ENCODE measurements around the gene MRPL42. TPM values are rescaled to one million over a fixed set of nuclear protein-coding genes. Genes with fewer than 3 reads are reported as not detected.

MRPL42 gene
- total RNA-seq, 6 experiments from 2014 or later = 66.5 to 77.6 (median 73.9) TPM

- TF ChIP-seq CTCF (IDR thresholded peaks at IDR 0.05) = peak; percentile 52
Measured at GRCh38 chr12:93537769-93538168, 70.5 kb downstream of the MRPL42 start.

GRCh38 chr12:93539821-93540220 lies 72.5 kb downstream of the MRPL42 start:
- Mint-ChIP-seq H3K27me3 (ENCODE audit: insufficient read depth) (no peaks in the 10 kb centered on the region; the same call in 1 of the 2 replicates), H3K27ac (no peak overlapping the region), H3K36me3 (ENCODE audit: low read depth) (peaks cover 9% of the 10 kb centered on the region), H3K9me3 (no peaks in the 10 kb centered on the region), H3K4me1 (ENCODE audit: low read depth) (peaks cover 17% of the 10 kb centered on the region), H3K4me3 (no peak overlapping the region)
- no peak for DNase-seq
- TF ChIP-seq CTCF (IDR thresholded peaks at IDR 0.05) = no peak

More at GRCh38 chr12:93537769-93538168, 70.5 kb downstream of the MRPL42 start:
- no peaks in the 10 kb centered on the region; the same call in 1 of the 2 replicates for H3K27me3 Mint-ChIP-seq (ENCODE audit: insufficient read depth)
- no peak overlapping the region for H3K27ac Mint-ChIP-seq
- peaks cover 17% of the 10 kb centered on the region for H3K4me1 Mint-ChIP-seq (ENCODE audit: low read depth)
- H3K4me3 Mint-ChIP-seq = no peak overlapping the region
- no peaks in the 10 kb centered on the region for H3K9me3 Mint-ChIP-seq
- H3K36me3 Mint-ChIP-seq (ENCODE audit: low read depth) = no peaks in the 10 kb centered on the region; the same call in 1 of the 2 replicates
- no peak for DNase-seq

- peaks cover 17% of the 10 kb centered on the region for H3K4me1 Mint-ChIP-seq (ENCODE audit: low read depth)
- TF ChIP-seq CTCF (IDR thresholded peaks at IDR 0.05) = no peak
- no peak for DNase-seq
- H3K27ac Mint-ChIP-seq = no peak overlapping the region
- peaks cover 9% of the 10 kb centered on the region for H3K36me3 Mint-ChIP-seq (ENCODE audit: low read depth)
- H3K27me3 Mint-ChIP-seq (ENCODE audit: insufficient read depth) = no peaks in the 10 kb centered on the region; the same call in 1 of the 2 replicates
- H3K4me3 Mint-ChIP-seq = no peak overlapping the region
- H3K9me3 Mint-ChIP-seq = no peaks in the 10 kb centered on the region
Measured at GRCh38 chr12:93540466-93540865, 73.2 kb downstream of the MRPL42 start.

GRCh38 chr12:93541578-93542225 lies 74.4 kb downstream of the MRPL42 start:
- Mint-ChIP-seq H3K36me3 (ENCODE audit: low read depth) (peaks cover 9% of the 10 kb centered on the region), H3K4me1 (ENCODE audit: low read depth) (peaks cover 5% of the 10 kb centered on the region), H3K27me3 (ENCODE audit: insufficient read depth) (no peaks in the 10 kb centered on the region; the same call in 1 of the 2 replicates), H3K4me3 (no peak overlapping the region), H3K27ac (no peak overlapping the region), H3K9me3 (no peaks in the 10 kb centered on the region)
- TF ChIP-seq CTCF (IDR thresholded peaks at IDR 0.05) = no peak
- no peak for DNase-seq

GRCh38 chr12:93547778-93548177 lies 80.5 kb downstream of the MRPL42 start:
- H3K27ac Mint-ChIP-seq = no peak overlapping the region
- no peak overlapping the region for H3K4me3 Mint-ChIP-seq
- TF ChIP-seq CTCF (IDR thresholded peaks at IDR 0.05) = no peak
- H3K9me3 Mint-ChIP-seq = no peaks in the 10 kb centered on the region
- no peaks in the 10 kb centered on the region for H3K27me3 Mint-ChIP-seq (ENCODE audit: insufficient read depth)
- no peaks in the 10 kb centered on the region for H3K4me1 Mint-ChIP-seq (ENCODE audit: low read depth)
- no peak for DNase-seq
- H3K36me3 Mint-ChIP-seq (ENCODE audit: low read depth) = peaks cover 9% of the 10 kb centered on the region

Data from HFFc6 (cell line).